HEK293 (cell line): ENCODE results near the gene APOL3.

Experiments
- CTCF ChIA-PET: fragments of 350-600 bp; formaldehyde crosslinking; extraction: SDS; loops from one replicate; lab custom pipeline; 2021; ENCODE audit warnings: antibody characterized with exemption; lab: Yijun Ruan, JAX
- POLR2A ChIA-PET: fragments of 300-600 bp; formaldehyde crosslinking; extraction: SDS; loops from one replicate; lab custom pipeline; 2020; ENCODE audit warnings: antibody characterized with exemption, inconsistent platforms; lab: Yijun Ruan, JAX
- H3K27ac ChIP-seq: fragments of 200-500 bp; sonication (Bioruptor generic); 2 replicates; pipeline ENCODE4 v1.5.1; 2014; ENCODE audit warnings: low read depth, low read length, control low read depth, inconsistent platforms; ENCODE audit errors: extremely low read depth
- H3K36me3 ChIP-seq, 2 experiments: fragments of 200-500 bp in 1 of 2; sonication (Bioruptor generic) in 1 of 2; 1 replicate in 1 of 2; 2 replicates in 1 of 2; pipeline ENCODE4 v1.5.1; 2014 to 2017; ENCODE audit warnings: inconsistent platforms in 2 of 2, low read length in 2 of 2; ENCODE audit not compliant: control insufficient read depth in 2 of 2, insufficient read depth in 1 of 2
- H3K4me1 ChIP-seq: fragments of 200-500 bp; sonication (Bioruptor generic); 2 replicates; pipeline ENCODE4 v1.5.1; 2014; ENCODE audit warnings: mild to moderate bottlenecking, low read length, inconsistent platforms; ENCODE audit not compliant: control insufficient read depth, insufficient read depth
- H3K4me3 ChIP-seq: 2 replicates; pipeline ENCODE4 v1.5.1; 2011; ENCODE audit warnings: low read depth, mild to moderate bottlenecking, control low read depth, low read length, moderate library complexity
- H3K9me3 ChIP-seq: fragments of 200-500 bp; sonication (Bioruptor generic); 2 replicates; pipeline ENCODE4 v1.5.1; 2014; ENCODE audit warnings: low read depth, low read length, inconsistent platforms; ENCODE audit not compliant: control insufficient read depth, insufficient read depth
- KLF1 ChIP-seq: fragments of 450-650 bp; formaldehyde crosslinking; IDR thresholded peaks from 2 replicates; pipeline ENCODE4 v1.5.1; 2016; ENCODE audit warnings: missing biosample characterization, missing genetic modification characterization
- KLF7 ChIP-seq: fragments of 450-650 bp; formaldehyde crosslinking; IDR thresholded peaks from 2 replicates; pipeline ENCODE4 v1.5.1; 2016; ENCODE audit warnings: missing biosample characterization, missing genetic modification characterization, borderline replicate concordance
- ZBTB48 ChIP-seq: fragments of 450-650 bp; formaldehyde crosslinking; IDR thresholded peaks from 2 replicates; pipeline ENCODE4 v1.5.1; 2016; ENCODE audit warnings: missing biosample characterization, missing genetic modification characterization
- ZEB2 ChIP-seq: fragments of 450-650 bp; formaldehyde crosslinking; IDR thresholded peaks from 2 replicates; pipeline ENCODE4 v1.5.1; 2016; ENCODE audit warnings: missing biosample characterization, missing genetic modification characterization
- ZIC2 ChIP-seq: fragments of 450-650 bp; formaldehyde crosslinking; IDR thresholded peaks from 2 replicates; pipeline ENCODE4 v1.5.1; 2016; ENCODE audit warnings: missing biosample characterization, missing genetic modification characterization
- ZNF140 ChIP-seq: fragments of 450-650 bp; formaldehyde crosslinking; IDR thresholded peaks from 2 replicates; pipeline ENCODE4 v1.5.1; 2016; ENCODE audit warnings: missing biosample characterization, missing genetic modification characterization
- ZNF175 ChIP-seq: fragments of 450-650 bp; formaldehyde crosslinking; IDR thresholded peaks from 2 replicates; pipeline ENCODE4 v1.5.1; 2016; ENCODE audit warnings: missing biosample characterization, missing genetic modification characterization
- ZNF211 ChIP-seq: fragments of 450-650 bp; formaldehyde crosslinking; IDR thresholded peaks from 2 replicates; pipeline ENCODE4 v1.5.1; 2016; ENCODE audit warnings: low read depth, missing biosample characterization, missing genetic modification characterization
- ZNF292 ChIP-seq: fragments of 450-650 bp; formaldehyde crosslinking; IDR thresholded peaks from 2 replicates; pipeline ENCODE4 v1.5.1; 2016; ENCODE audit warnings: low read depth, missing biosample characterization, missing genetic modification characterization, borderline replicate concordance
- ZNF48 ChIP-seq: fragments of 450-650 bp; formaldehyde crosslinking; IDR thresholded peaks from 2 replicates; pipeline ENCODE4 v1.5.1; 2016; ENCODE audit warnings: missing biosample characterization, missing genetic modification characterization
- ZNF514 ChIP-seq: fragments of 450-650 bp; formaldehyde crosslinking; IDR thresholded peaks from 2 replicates; pipeline ENCODE4 v1.5.1; 2016; ENCODE audit warnings: missing biosample characterization, missing genetic modification characterization
- ZNF621 ChIP-seq: fragments of 450-650 bp; formaldehyde crosslinking; IDR thresholded peaks from 2 replicates; pipeline ENCODE4 v1.5.1; 2017; ENCODE audit warnings: missing biosample characterization, missing genetic modification characterization
- ZNF701 ChIP-seq: fragments of 450-650 bp; formaldehyde crosslinking; IDR thresholded peaks from 2 replicates; pipeline ENCODE4 v1.5.1; 2016; ENCODE audit warnings: missing biosample characterization, missing genetic modification characterization
- ZNF76 ChIP-seq: fragments of 450-650 bp; formaldehyde crosslinking; IDR thresholded peaks from 2 replicates; pipeline ENCODE4; 2016; ENCODE audit warnings: low read depth, missing biosample characterization, missing genetic modification characterization, borderline replicate concordance
- ZNF776 ChIP-seq: fragments of 450-650 bp; formaldehyde crosslinking; IDR thresholded peaks from 2 replicates; pipeline ENCODE4 v1.5.0; 2017; ENCODE audit warnings: missing biosample characterization, missing genetic modification characterization, borderline replicate concordance
- ZSCAN23 ChIP-seq: fragments of 450-650 bp; formaldehyde crosslinking; IDR thresholded peaks from 2 replicates; pipeline ENCODE4 v1.5.1; 2016; ENCODE audit warnings: missing biosample characterization, missing genetic modification characterization
- ZSCAN30 ChIP-seq: fragments of 450-650 bp; IDR thresholded peaks from 2 replicates; pipeline ENCODE4 v1.5.1; 2018; ENCODE audit warnings: missing biosample characterization, mild to moderate bottlenecking, missing genetic modification characterization, moderate library complexity
- TF ChIP-seq, protein P1 (sequence below): fragments of 450-650 bp; formaldehyde crosslinking; IDR thresholded peaks from 2 replicates; pipeline ENCODE4 v1.5.1; 2016; ENCODE audit warnings: missing biosample characterization, missing genetic modification characterization
- TF ChIP-seq, protein P2 (sequence below): IDR thresholded peaks from 2 replicates; pipeline ENCODE4 v1.6.1; 2011; ENCODE audit warnings: mild to moderate bottlenecking, low read depth, low read length, borderline replicate concordance
- TF ChIP-seq, protein P3 (sequence below): fragments of 450-650 bp; formaldehyde crosslinking; IDR thresholded peaks from 2 replicates; pipeline ENCODE4 v1.5.1; 2017; ENCODE audit warnings: missing biosample characterization, missing genetic modification characterization

The APOL3 gene

DNA sequence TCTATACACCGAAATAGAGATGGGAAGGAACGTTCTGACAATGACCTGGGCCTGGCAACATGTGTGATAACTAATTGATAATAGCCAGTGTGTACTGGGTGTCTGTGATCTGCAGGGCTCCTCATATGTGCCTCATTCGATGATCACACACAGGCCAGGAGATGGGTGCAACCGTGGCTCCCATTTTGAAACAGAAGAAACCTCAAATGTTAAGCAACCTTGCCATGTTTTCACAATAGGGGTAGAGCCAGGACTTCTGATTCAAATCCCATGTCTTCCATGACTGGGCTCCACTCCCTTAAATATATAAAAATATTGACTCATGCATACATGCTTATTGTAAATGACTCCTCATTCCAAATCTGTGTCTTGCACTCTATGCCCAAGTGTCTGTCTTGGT lies 11.1 kb downstream of the APOL3 start (continued):
- TF ChIP-seq, protein P1, sequence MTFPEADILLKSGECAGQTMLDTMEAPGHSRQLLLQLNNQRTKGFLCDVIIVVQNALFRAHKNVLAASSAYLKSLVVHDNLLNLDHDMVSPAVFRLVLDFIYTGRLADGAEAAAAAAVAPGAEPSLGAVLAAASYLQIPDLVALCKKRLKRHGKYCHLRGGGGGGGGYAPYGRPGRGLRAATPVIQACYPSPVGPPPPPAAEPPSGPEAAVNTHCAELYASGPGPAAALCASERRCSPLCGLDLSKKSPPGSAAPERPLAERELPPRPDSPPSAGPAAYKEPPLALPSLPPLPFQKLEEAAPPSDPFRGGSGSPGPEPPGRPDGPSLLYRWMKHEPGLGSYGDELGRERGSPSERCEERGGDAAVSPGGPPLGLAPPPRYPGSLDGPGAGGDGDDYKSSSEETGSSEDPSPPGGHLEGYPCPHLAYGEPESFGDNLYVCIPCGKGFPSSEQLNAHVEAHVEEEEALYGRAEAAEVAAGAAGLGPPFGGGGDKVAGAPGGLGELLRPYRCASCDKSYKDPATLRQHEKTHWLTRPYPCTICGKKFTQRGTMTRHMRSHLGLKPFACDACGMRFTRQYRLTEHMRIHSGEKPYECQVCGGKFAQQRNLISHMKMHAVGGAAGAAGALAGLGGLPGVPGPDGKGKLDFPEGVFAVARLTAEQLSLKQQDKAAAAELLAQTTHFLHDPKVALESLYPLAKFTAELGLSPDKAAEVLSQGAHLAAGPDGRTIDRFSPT (tag by site-specific recombination) = no peak
- no peak for TF ChIP-seq ZNF211 (tag by site-specific recombination)
- no peak for TF ChIP-seq ZSCAN30 (tag by site-specific recombination)
- no peak for TF ChIP-seq ZNF776 (tag by site-specific recombination)

DNA sequence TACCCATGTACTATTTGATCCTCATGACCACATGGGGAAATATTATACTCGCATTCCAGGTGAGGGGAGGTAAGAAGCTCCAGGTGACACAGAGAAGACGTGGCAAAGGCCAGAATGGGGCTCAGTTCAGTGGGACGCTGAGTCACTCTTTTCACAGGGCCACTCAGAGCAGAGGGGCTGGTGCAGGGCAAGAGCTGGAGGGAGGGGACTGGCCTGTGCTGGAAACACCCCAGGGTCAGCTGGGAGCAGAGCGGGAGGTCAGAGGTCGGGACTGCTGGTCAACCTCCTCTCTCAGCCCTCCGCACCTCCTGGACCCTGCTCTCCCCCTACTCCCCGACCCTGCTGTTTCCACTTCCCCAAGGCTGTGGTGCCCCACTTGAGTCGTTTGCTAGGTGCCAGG lies 12.1 kb downstream of the APOL3 start:
- no peaks in the 10 kb centered on the region for H3K36me3 ChIP-seq
- no peak overlapping the region for H3K4me3 ChIP-seq
- ChIA-PET CTCF (interaction anchor here (0.9 to 7.7 kb wide), 2 partner anchors 14 to 32 kb away, joined by 5 to 63 read pairs; no protein-coding TSS in a partner anchor), POLR2A (no interaction called here)
- H3K4me1 ChIP-seq = no peaks in the 10 kb centered on the region
- H3K27ac ChIP-seq = no peak overlapping the region
- TF ChIP-seq ZNF175 (tag by site-specific recombination) (no peak), KLF1 (tag by site-specific recombination) (no peak), ZSCAN23 (tag by site-specific recombination) (no peak), ZNF514 (tag by site-specific recombination) (no peak), ZNF292 (tag by site-specific recombination) (no peak), ZNF48 (tag by site-specific recombination) (no peak), ZEB2 (tag by site-specific recombination) (no peak), ZNF76 (tag by site-specific recombination) (no peak), ZBTB48 (tag by site-specific recombination) (no peak), ZNF701 (tag by site-specific recombination) (no peak), ZNF621 (no peak), ZIC2 (tag by site-specific recombination) (no peak), KLF7 (tag by site-specific recombination) (no peak), ZNF140 (tag by site-specific recombination) (no peak)
- TF ChIP-seq, protein P2, sequence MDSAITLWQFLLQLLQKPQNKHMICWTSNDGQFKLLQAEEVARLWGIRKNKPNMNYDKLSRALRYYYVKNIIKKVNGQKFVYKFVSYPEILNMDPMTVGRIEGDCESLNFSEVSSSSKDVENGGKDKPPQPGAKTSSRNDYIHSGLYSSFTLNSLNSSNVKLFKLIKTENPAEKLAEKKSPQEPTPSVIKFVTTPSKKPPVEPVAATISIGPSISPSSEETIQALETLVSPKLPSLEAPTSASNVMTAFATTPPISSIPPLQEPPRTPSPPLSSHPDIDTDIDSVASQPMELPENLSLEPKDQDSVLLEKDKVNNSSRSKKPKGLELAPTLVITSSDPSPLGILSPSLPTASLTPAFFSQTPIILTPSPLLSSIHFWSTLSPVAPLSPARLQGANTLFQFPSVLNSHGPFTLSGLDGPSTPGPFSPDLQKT = no peak
- TF ChIP-seq, protein P3, sequence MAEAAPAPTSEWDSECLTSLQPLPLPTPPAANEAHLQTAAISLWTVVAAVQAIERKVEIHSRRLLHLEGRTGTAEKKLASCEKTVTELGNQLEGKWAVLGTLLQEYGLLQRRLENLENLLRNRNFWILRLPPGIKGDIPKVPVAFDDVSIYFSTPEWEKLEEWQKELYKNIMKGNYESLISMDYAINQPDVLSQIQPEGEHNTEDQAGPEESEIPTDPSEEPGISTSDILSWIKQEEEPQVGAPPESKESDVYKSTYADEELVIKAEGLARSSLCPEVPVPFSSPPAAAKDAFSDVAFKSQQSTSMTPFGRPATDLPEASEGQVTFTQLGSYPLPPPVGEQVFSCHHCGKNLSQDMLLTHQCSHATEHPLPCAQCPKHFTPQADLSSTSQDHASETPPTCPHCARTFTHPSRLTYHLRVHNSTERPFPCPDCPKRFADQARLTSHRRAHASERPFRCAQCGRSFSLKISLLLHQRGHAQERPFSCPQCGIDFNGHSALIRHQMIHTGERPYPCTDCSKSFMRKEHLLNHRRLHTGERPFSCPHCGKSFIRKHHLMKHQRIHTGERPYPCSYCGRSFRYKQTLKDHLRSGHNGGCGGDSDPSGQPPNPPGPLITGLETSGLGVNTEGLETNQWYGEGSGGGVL (tag by site-specific recombination) = no peak
- H3K9me3 ChIP-seq = no peaks in the 10 kb centered on the region
